Astrocyte of the spinal cord (primary cell): ENCODE measurements around the gene MRPL34.

ENCODE experiments used
- DNase-seq: peaks from one replicate; pipeline ENCODE4 v3.0.0; 2011; ENCODE audit warnings: low read depth, low spot score
- H3K4me3 ChIP-seq: 2 replicates; pipeline ENCODE4 v1.5.1; 2011; ENCODE audit warnings: low read depth, mild to moderate bottlenecking, low read length, moderate library complexity
- in situ Hi-C: cut with HindIII; loops from 2 replicates; pipeline ENCODE4 v1.10.0; 2017; ENCODE audit warnings: low sequenced_read_pairs
- TF ChIP-seq, protein P1 (sequence below): IDR thresholded peaks from 2 replicates; pipeline ENCODE4 v1.5.1; 2012; ENCODE audit warnings: low read depth, mild to moderate bottlenecking, low read length, inconsistent platforms

The MRPL34 gene

DNA sequence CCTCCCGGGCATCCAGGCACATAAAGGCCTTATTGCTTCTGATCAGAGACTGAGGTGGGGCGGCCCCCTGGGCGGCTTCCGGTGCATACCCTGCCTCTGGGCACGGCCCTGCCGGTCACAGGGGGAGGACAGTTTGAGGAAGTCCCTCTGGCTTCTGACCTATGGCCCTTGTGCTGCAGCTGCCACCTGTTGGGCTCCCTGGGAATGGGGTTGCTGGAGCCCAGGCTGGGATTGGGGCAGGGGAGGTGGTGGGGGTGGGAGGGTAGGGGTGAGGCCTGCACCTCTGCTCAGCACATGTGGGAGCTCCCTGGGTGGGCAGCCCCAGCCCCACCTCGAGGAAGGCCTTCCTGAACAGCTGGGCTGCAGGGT is 18.3 kb downstream of the MRPL34 start:
- in situ Hi-C loops: no loop called here
- no peak overlapping the region for H3K4me3 ChIP-seq
- no peak for DNase-seq
- TF ChIP-seq, protein P1, sequence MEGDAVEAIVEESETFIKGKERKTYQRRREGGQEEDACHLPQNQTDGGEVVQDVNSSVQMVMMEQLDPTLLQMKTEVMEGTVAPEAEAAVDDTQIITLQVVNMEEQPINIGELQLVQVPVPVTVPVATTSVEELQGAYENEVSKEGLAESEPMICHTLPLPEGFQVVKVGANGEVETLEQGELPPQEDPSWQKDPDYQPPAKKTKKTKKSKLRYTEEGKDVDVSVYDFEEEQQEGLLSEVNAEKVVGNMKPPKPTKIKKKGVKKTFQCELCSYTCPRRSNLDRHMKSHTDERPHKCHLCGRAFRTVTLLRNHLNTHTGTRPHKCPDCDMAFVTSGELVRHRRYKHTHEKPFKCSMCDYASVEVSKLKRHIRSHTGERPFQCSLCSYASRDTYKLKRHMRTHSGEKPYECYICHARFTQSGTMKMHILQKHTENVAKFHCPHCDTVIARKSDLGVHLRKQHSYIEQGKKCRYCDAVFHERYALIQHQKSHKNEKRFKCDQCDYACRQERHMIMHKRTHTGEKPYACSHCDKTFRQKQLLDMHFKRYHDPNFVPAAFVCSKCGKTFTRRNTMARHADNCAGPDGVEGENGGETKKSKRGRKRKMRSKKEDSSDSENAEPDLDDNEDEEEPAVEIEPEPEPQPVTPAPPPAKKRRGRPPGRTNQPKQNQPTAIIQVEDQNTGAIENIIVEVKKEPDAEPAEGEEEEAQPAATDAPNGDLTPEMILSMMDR: no peak

DNA sequence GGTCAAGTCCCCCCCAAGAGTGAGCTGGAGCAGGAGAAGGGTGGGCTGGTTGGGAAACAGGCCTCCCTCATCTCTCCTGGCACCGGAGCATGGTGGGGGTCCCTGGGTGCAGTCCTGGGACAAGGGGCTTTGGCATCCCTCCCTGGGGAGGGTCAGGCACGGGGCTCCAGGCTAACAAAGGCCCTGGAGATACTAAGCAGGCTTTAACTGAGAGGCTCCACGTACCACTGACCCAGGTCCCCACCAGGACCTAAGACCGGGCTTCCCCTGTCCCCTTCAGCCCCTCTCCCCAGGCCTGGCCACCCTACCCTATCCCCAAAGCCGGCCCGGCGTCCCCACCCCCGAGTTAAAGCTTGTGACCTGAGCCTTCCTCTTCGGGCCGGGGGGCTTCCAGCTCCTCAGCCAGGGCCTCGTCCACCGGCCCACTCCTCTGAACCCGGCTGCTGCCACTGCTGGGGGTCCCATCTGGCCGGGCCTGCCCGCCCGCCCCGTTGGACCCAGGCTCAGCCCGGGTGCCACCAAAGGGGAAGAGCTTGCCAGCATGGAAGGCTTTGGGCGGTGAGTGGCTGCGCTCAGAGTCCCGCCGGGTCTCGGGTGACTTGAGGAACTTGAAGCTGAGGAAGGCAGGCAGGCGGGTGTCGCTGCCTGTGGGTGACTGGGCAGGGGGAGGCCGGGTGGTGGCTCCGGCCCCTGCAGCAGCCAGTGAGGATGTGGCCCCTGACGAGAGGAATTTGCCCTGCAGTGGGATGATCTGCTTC is 18.9 kb downstream of the MRPL34 start:
- no peak for DNase-seq
- TF ChIP-seq, protein P1: no peak
- no peak overlapping the region for H3K4me3 ChIP-seq
- in situ Hi-C loops: no loop called here

DNA sequence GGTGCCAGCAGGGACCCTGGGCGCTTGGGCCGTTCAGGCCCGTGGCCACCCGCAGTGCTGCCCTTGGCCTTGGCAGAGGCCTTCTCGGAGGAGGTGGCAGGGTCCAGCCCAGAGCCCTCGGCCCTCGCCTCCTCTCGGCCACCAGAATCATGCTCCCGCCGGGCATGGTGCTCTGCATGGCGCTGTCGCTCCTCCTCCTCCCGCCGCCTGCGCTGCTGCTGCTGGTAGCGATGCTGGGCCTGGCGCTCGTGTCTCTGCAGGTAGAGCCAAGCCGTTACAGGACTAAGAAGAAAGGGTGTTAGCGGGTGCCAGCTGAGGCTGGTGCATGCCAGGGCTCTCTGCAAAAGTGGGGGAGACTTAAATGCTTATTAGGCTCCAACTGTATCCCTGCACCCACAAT is 19.5 kb downstream of the MRPL34 start:
- TF ChIP-seq, protein P1: no peak
- H3K4me3 ChIP-seq: no peak overlapping the region
- no peak for DNase-seq
- in situ Hi-C loops: no loop called here

DNA sequence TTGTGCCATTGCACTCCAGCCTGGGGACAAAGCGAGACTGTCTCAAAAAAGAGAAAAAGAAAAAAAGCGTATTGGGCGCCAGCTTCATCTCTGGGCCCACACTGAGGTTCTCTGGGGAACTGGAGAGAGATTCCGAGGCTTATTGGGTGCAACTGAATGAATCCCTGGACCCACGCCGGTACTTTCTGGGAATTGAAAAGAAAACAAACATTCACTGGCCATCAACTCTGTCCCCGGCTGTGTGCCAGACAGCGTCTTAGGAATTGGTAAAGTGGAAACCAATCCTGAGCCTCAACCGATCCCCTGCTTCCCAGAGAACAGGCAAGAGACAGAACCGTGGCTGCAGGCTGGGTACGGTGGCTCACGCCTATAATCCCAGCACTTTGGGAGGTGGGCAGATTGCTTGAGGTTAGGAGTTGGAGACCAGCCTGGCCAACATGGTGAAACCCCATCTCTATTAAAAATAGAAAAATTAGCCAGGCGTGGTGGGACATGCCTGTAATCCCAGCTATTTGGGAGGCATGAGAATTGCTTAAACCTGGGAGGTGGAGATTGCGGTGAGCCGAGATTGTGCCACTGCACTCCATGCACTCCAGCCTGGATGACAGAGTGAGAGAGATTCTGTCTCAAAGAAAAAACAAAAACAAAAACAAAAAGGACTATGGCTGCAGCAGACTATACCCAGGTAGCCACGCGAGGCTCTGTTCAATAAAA is 20.4 kb downstream of the MRPL34 start:
- DNase-seq: peak; percentile 32
- H3K4me3 ChIP-seq: no peak overlapping the region
- TF ChIP-seq, protein P1: no peak
- in situ Hi-C loops: no loop called here

DNA sequence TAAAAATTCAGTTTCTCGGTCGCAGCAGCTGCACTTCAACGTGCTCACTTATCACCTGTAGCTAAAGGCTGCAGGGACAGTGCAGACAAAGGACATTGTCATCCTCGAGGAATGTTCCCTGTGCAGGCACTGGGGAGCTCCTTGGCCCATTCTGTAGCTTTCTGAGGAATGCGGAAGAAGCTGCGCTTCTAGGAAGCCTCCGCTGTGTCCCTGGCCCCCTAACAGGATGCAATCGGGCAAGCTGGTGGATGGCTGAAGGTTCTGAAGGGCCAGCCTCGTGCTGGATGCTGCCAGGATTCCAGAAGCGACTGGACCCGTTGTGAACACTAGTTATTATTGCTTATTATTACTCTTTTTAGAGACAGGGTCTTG is 20.9 kb downstream of the MRPL34 start:
- H3K4me3 ChIP-seq: no peak overlapping the region
- DNase-seq: no peak
- in situ Hi-C loops: no loop called here
- TF ChIP-seq, protein P1: no peak

DNA sequence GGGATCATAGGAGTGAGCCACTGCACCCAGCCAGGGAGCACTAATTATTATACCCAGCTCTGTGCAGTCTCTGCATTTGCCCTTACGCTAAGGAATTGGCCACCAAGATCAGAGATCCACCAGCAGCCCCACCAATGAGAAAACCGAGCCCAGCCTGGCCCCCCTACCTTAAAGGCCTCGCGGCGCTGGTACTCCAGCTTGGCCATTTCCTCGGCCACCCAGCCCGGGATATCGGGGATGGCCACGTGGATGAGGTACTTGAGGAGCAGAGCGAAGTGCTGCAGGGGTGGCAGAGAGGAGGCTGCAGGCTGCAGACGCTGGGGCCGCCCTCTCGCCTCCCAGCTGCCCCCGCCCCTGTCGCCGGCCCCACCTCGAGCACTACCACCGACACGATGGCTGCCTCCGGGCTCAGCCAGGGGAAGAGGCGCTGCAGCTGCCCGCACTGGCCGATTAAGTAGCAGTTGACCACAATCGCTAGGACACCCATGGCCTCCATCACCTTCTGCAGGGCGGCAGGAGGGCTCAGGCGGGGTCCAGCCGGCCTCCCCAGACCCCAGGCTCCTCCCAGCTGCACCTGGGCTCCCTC is 21.5 kb downstream of the MRPL34 start:
- in situ Hi-C loops: no loop called here
- no peak for DNase-seq
- no peak overlapping the region for H3K4me3 ChIP-seq
- TF ChIP-seq, protein P1: no peak
